K562 (cell line): Measurements from ENCODE around the gene ANKRD6. TPM values are rescaled to one million over a fixed set of nuclear protein-coding genes. Genes with fewer than 3 reads are reported as not detected.

ENCODE experiments used
- ATAC-seq: fragments of 200-7000 bp; cut with Tn5 transposase; 3 replicates; pipeline ENCODE4 v1.9.1; 2020; ENCODE audit warnings: moderate library complexity
- BruUV-seq: library from RNA; stranded (reverse); fragments of 400-500 nt; replicated peaks from 2 replicates; lab custom pipeline; 2021; lab: Mats Ljungman, UMichigan
- CTCF ChIA-PET: fragments of 300-600 bp; formaldehyde crosslinking; extraction: SDS; loops from one replicate; lab custom pipeline; 2021; ENCODE audit warnings: low intra/inter-chr PET ratio; lab: Yijun Ruan, JAX
- POLR2A ChIA-PET: fragments of 300-600, 350-650 bp; sonication (Branson Sonifier 250); formaldehyde crosslinking; extraction: SDS; loops from one replicate; lab custom pipeline; 2021; ENCODE audit warnings: antibody characterized with exemption, inconsistent platforms; lab: Yijun Ruan, JAX
- DNase-seq, 4 experiments: peaks; one replicate each; pipeline versions ENCODE4 v3.0.0 to v3.0.0-alpha.2; 2011 to 2018; ENCODE audit warnings: low spot score in 3 of 4, mixed read lengths in 3 of 4; ENCODE audit errors: extremely low read depth in 1 of 4
- FAIRE-seq: peaks from 2 replicates; lab custom pipeline; 2011; peaks lifted over from hg19 to GRCh38; lab: Jason Lieb, UNC
- H2AFZ ChIP-seq: 2 replicates; pipeline ENCODE4 v1.6.0; 2011; ENCODE audit warnings: low read depth, low read length, control low read depth, inconsistent platforms
- H3K27ac ChIP-seq: fragments of 200-600 bp; 3 replicates; pipeline ENCODE4 v1.8.0; 2011; ENCODE audit warnings: low read depth, mild to moderate bottlenecking, control low read depth, inconsistent platforms, low read length, moderate library complexity, mixed read lengths; ENCODE audit errors: extremely low read depth
- H3K27me3 ChIP-seq, 2 experiments: fragments of 300-600 bp in 1 of 2; 2 replicates in 1 of 2; 3 replicates in 1 of 2; pipeline versions ENCODE4 v1.6.0 to v1.8.0; 2011; ENCODE audit warnings: inconsistent platforms in 2 of 2, low read length in 2 of 2, mild to moderate bottlenecking in 1 of 2, mixed read lengths in 1 of 2, moderate library complexity in 1 of 2; ENCODE audit not compliant: control insufficient read depth in 2 of 2, insufficient read depth in 2 of 2
- H3K36me3 ChIP-seq: fragments of 300-600 bp; 3 replicates; pipeline ENCODE4 v1.8.0; 2011; ENCODE audit warnings: mild to moderate bottlenecking, low read length, inconsistent platforms; ENCODE audit not compliant: control insufficient read depth, insufficient read depth
- H3K4me1 ChIP-seq, 2 experiments: fragments of 200-600 bp in 1 of 2; replicated peaks in 1 of 2; 2 replicates in 1 of 2; 3 replicates in 1 of 2; pipeline versions ENCODE4 v1.5.1 to v1.8.0; 2011; ENCODE audit warnings: inconsistent platforms in 2 of 2, low read length in 2 of 2, mild to moderate bottlenecking in 1 of 2, mixed read lengths in 1 of 2, moderate library complexity in 1 of 2; ENCODE audit not compliant: control insufficient read depth in 2 of 2, insufficient read depth in 2 of 2
- H3K4me2 ChIP-seq: 2 replicates; pipeline ENCODE4 v1.6.1; 2011; ENCODE audit warnings: low read length, control low read depth, inconsistent platforms, mixed read lengths; ENCODE audit not compliant: insufficient read depth
- H3K4me3 ChIP-seq: fragments of 200-600 bp; sonication (generic), shearing (Covaris generic); 2 replicates; pipeline ENCODE4 v1.5.1; 2016; ENCODE audit warnings: control low read depth, inconsistent platforms
- H3K79me2 ChIP-seq: fragments of 200-600 bp; 3 replicates; pipeline ENCODE4 v1.8.0; 2011; ENCODE audit warnings: low read length, inconsistent platforms; ENCODE audit not compliant: control insufficient read depth, insufficient read depth
- H3K9ac ChIP-seq, 2 experiments: 2 replicates each; pipeline versions ENCODE4 v1.6.0 to v1.6.1; 2011; ENCODE audit warnings: low read depth in 2 of 2, low read length in 2 of 2, control low read depth in 1 of 2, inconsistent platforms in 1 of 2, mild to moderate bottlenecking in 1 of 2, mixed read lengths in 1 of 2; ENCODE audit not compliant: insufficient read depth in 1 of 2
- H3K9me1 ChIP-seq: one replicate; pipeline ENCODE4 v1.6.0; 2011; ENCODE audit warnings: inconsistent platforms, mild to moderate bottlenecking, low read length, moderate library complexity; ENCODE audit not compliant: control insufficient read depth, insufficient read depth
- H3K9me3 ChIP-seq: replicated peaks from 2 replicates; pipeline ENCODE4 v1.5.1; 2011; ENCODE audit warnings: low read depth, low read length, inconsistent platforms; ENCODE audit not compliant: control insufficient read depth, insufficient read depth
- H4K20me1 ChIP-seq: replicated peaks from 2 replicates; pipeline ENCODE4 v1.6.1; 2011; ENCODE audit warnings: low read length, inconsistent platforms, mixed read lengths; ENCODE audit not compliant: control insufficient read depth, insufficient read depth
- CXXC5 ChIP-seq: fragments of 250-450 bp; sonication (Bioruptor Pico); IDR thresholded peaks from 2 replicates; pipeline ENCODE4 v1.8.0; 2022; ENCODE audit warnings: inconsistent platforms, mild to moderate bottlenecking, moderate library complexity
- DACH1 ChIP-seq: fragments of 450-650 bp; IDR thresholded peaks from 2 replicates; pipeline ENCODE4 v1.6.1; 2018; ENCODE audit not compliant: partially characterized antibody
- KLF13 ChIP-seq: fragments of 450-650 bp; IDR thresholded peaks from 2 replicates; pipeline ENCODE4 v1.6.1; 2016; ENCODE audit warnings: missing genetic modification characterization, low read depth, mild to moderate bottlenecking, missing compliant biosample characterization, moderate library complexity, borderline replicate concordance
- NCOA1 ChIP-seq: fragments of 450-650 bp; IDR thresholded peaks from 2 replicates; pipeline ENCODE4 v1.6.1; 2016; ENCODE audit warnings: low read depth
- PHF8 ChIP-seq: fragments of 200-600 bp; sonication (generic); IDR thresholded peaks from 2 replicates; pipeline ENCODE4 v1.6.1; 2012; ENCODE audit warnings: mixed run types, mild to moderate bottlenecking, inconsistent platforms, low read length, moderate library complexity, borderline replicate concordance
- PTTG1 ChIP-seq: fragments of 450-650 bp; IDR thresholded peaks from 2 replicates; pipeline ENCODE4 v1.6.1; 2016; ENCODE audit warnings: low read depth, mild to moderate bottlenecking, missing genetic modification characterization, missing compliant biosample characterization
- RFX5 ChIP-seq: IDR thresholded peaks from 2 replicates; pipeline ENCODE4 v1.6.1; 2011; ENCODE audit warnings: low read depth, mild to moderate bottlenecking, improper control_type of control experiment, low read length
- SMARCA5 ChIP-seq: fragments of 450-650 bp; IDR thresholded peaks from 2 replicates; pipeline ENCODE4 v1.6.1; 2016
- SOX6 ChIP-seq: fragments of 450-650 bp; IDR thresholded peaks from 2 replicates; pipeline ENCODE4 v1.6.1; 2014; ENCODE audit warnings: mild to moderate bottlenecking
- TAF1 ChIP-seq: IDR thresholded peaks from 2 replicates; pipeline ENCODE4 v1.6.1; 2011; ENCODE audit warnings: mild to moderate bottlenecking, low read length, moderate library complexity; ENCODE audit not compliant: insufficient read depth, control insufficient read depth, severe bottlenecking; ENCODE audit errors: extremely low read depth
- ZNF134 ChIP-seq: fragments of 250-450 bp; sonication (Bioruptor Pico); conservative IDR thresholded peaks from 2 replicates; pipeline ENCODE4 v1.4.0; 2020
- ZNF212 ChIP-seq: fragments of 450-650 bp; formaldehyde crosslinking; IDR thresholded peaks from 2 replicates; pipeline ENCODE4 v1.4.0; 2020; ENCODE audit warnings: mild to moderate bottlenecking
- ZNF561 ChIP-seq: fragments of 450-650 bp; formaldehyde crosslinking; conservative IDR thresholded peaks from 2 replicates; pipeline ENCODE4 v1.4.0; 2020; ENCODE audit warnings: mild to moderate bottlenecking, moderate library complexity
- ZSCAN32 ChIP-seq: fragments of 450-650 bp; formaldehyde crosslinking; IDR thresholded peaks from 2 replicates; pipeline ENCODE4 v1.4.0; 2020; ENCODE audit warnings: mild to moderate bottlenecking, moderate library complexity
- WGBS: fragments of 100-300 bp; shearing (Covaris generic); methylation state at CpG from one replicate; pipeline ENCODE4 v1.1.6; 2016; ENCODE audit warnings: low coverage, mixed read lengths; ENCODE audit not compliant: insufficient coverage; ENCODE audit errors: missing lambda C conversion rate; 5-methylcytosine and 5-hydroxymethylcytosine counted together
- in situ Hi-C: fragments of 300-500 bp; cut with MboI; formaldehyde crosslinking; loops from 4 replicates; pipeline ENCODE4 v1.15.0; 2018; ENCODE audit warnings: inconsistent platforms, mixed read lengths
- intact Hi-C: fragments of 100-400 bp; cut with micrococcal nuclease; formaldehyde crosslinking; loops from 2 replicates; pipeline ENCODE4 v1.14.2; 2022
- polyA plus RNA-seq, 8 experiments: library from polyadenylated mRNA; depleted of rRNA in 4 of 8; stranded (reverse) in 5 of 8; unstranded in 3 of 8; fragments of >200 nt; fragmentation: Nextera tagmentation in 2 of 8; fragmentation: Illumina TruSeq in 1 of 8; extraction: Ambion mirVana in 2 of 8; extraction: Trizol in 1 of 8; gene quantifications; 2 replicates each; pipeline versions ENCODE4 v1.2.1 to v1.2.3, GENCODE V29; 2011 to 2014; ENCODE audit warnings: inconsistent platforms in 1 of 8, missing spikeins in 1 of 8
- total RNA-seq, 7 experiments: library from RNA; depleted of rRNA in 6 of 7; stranded (reverse); fragments of >200 nt in 6 of 7; fragmentation: Illumina TruSeq in 2 of 7; extraction: Trizol in 2 of 7; gene quantifications; 2 replicates each; pipeline versions ENCODE4 v1.2.1 to v1.2.3, GENCODE V29; 2011 to 2021; ENCODE audit warnings: low replicate concordance in 1 of 7

ANKRD6 gene
- total and polyA plus RNA-seq, 9 of the 15 experiments (the other 6 are each of a cell fraction or from before 2014, with no cell fraction given), result 0.04 to 0.22 (median 0.08) TPM; not detected in 4

DNA sequence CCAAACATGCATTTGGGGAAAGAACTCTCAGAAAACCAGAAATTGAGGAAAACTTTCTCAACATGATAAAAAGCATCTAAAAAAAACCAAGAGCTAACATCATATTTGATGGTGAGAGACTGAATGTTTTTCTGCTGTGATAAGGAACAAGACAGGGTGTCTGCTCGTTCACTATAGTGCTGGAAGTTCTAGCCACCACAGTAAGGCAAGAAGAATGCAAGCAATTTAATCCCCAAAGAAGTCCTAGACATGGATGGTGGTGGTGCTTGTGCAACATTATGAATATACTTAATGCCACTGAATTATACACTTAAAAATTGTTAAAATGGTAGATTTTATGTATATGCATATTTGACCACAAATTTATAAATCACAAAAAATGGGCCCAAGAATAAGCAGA is 152.2 kb downstream of the ANKRD6 start:
- FAIRE-seq (no peak), ATAC-seq (no peak), DNase-seq (no peak)
- H3K9ac ChIP-seq, result no peak overlapping the region
- no peak overlapping the region for H2AFZ ChIP-seq
- 0% methylated on average over 1 of the region's 1 CpG for WGBS
- intact Hi-C loops, result no loop called here
- no peaks in the 10 kb centered on the region for H3K79me2 ChIP-seq
- no peaks in the 10 kb centered on the region for H3K36me3 ChIP-seq
- ChIA-PET CTCF (no interaction called here), POLR2A (interaction anchor here (0.7 kb wide), 1 partner anchor 13 kb away, joined by 3 read pairs; no protein-coding TSS in a partner anchor)
- no TSS peak for BruUV-seq
- no peak overlapping the region for H3K27ac ChIP-seq
- no peak overlapping the region for H3K4me2 ChIP-seq
- no peaks in the 10 kb centered on the region for H3K9me3 ChIP-seq
- in situ Hi-C loops, result no loop called here
- H3K4me1 ChIP-seq, result no peaks in the 10 kb centered on the region
- no peaks in the 10 kb centered on the region for H3K9me1 ChIP-seq
- H3K4me3 ChIP-seq, result no peak overlapping the region
- no peak for TF ChIP-seq ZNF134
- no peak for TF ChIP-seq DACH1
- no peak for TF ChIP-seq ZSCAN32
- TF ChIP-seq PHF8, result no peak
- no peak for TF ChIP-seq NCOA1
- TF ChIP-seq SMARCA5, result no peak
- TF ChIP-seq SOX6, result no peak
- TF ChIP-seq ZNF212 (CRISPR knock-in tag), result no peak
- TF ChIP-seq PTTG1 (tag), result no peak
- TF ChIP-seq CXXC5, result no peak
- no peak for TF ChIP-seq KLF13 (tag)
- no peak for TF ChIP-seq ZNF561 (CRISPR knock-in tag)
- TF ChIP-seq RFX5, result no peak
- no peak for TF ChIP-seq TAF1
- H3K27me3 ChIP-seq, result peaks cover 8 to 29% of the 10 kb centered on the region in 2 experiments; a peak in 4 of 5 replicates
- H4K20me1 ChIP-seq, result no peaks in the 10 kb centered on the region
